ENCODE measurements around the gene ATP8A2.

The ATP8A2 gene

GRCh38 chr13:26015271-26016125 is 643.7 kb downstream of the ATP8A2 start:
- no peak for DNase-seq (ENCODE audit: low read depth)

GRCh38 chr13:26016189-26016588 is 644.4 kb downstream of the ATP8A2 start:
- DNase-seq (ENCODE audit: low read depth) = no peak

- no peak for DNase-seq (ENCODE audit: low read depth)
Measured at GRCh38 chr13:26017196-26017921, 645.6 kb downstream of the ATP8A2 start.

GRCh38 chr13:26017932-26018665 is 646.3 kb downstream of the ATP8A2 start:
- no peak for DNase-seq (ENCODE audit: low read depth)

GRCh38 chr13:26019251-26019650 is 647.5 kb downstream of the ATP8A2 start:
- DNase-seq (ENCODE audit: low read depth) = no peak

GRCh38 chr13:26019881-26020870 is 648.4 kb downstream of the ATP8A2 start:
- DNase-seq (ENCODE audit: low read depth) = peak; percentile 31

- DNase-seq (ENCODE audit: low read depth) = no peak
Measured at GRCh38 chr13:26020891-26021290, 649.1 kb downstream of the ATP8A2 start.

- DNase-seq (ENCODE audit: low read depth) = no peak
Measured at GRCh38 chr13:26021516-26021915, 649.7 kb downstream of the ATP8A2 start.

- DNase-seq (ENCODE audit: low read depth) = no peak
Measured at GRCh38 chr13:26021956-26022355, 650.2 kb downstream of the ATP8A2 start.

GRCh38 chr13:26022538-26023292 is 650.9 kb downstream of the ATP8A2 start:
- DNase-seq (ENCODE audit: low read depth) = no peak

- no peak for DNase-seq (ENCODE audit: low read depth)
Measured at GRCh38 chr13:26024558-26024957, 652.8 kb downstream of the ATP8A2 start.

GRCh38 chr13:26025196-26025595 is 653.4 kb downstream of the ATP8A2 start:
- DNase-seq (ENCODE audit: low read depth) = no peak

GRCh38 chr13:26025771-26026170 is 654.0 kb downstream of the ATP8A2 start:
- no peak for DNase-seq (ENCODE audit: low read depth)

- no peak for DNase-seq (ENCODE audit: low read depth)
Measured at GRCh38 chr13:26026211-26026610, 654.4 kb downstream of the ATP8A2 start.

GRCh38 chr13:26029581-26030136 is 657.9 kb downstream of the ATP8A2 start:
- no peak for DNase-seq (ENCODE audit: low read depth)

GRCh38 chr13:26030331-26030730 is 658.6 kb downstream of the ATP8A2 start:
- no peak for DNase-seq (ENCODE audit: low read depth)

GRCh38 chr13:26034018-26034417 is 662.2 kb downstream of the ATP8A2 start:
- DNase-seq (ENCODE audit: low read depth) = no peak

GRCh38 chr13:26036383-26036782 is 664.6 kb downstream of the ATP8A2 start:
- DNase-seq (ENCODE audit: low read depth) = no peak

GRCh38 chr13:26037302-26037701 is 665.5 kb downstream of the ATP8A2 start:
- DNase-seq (ENCODE audit: low read depth) = no peak

GRCh38 chr13:26038931-26039475 is 667.2 kb downstream of the ATP8A2 start:
- DNase-seq (ENCODE audit: low read depth) = no peak

Data from HS-5 (cell line).